Activated CD8-positive, alpha-beta memory T cell treated with anti-CD3 and anti-CD28 coated beads, Interleukin-2, amount 50 U/mL, for 48 hours (primary cell): ENCODE data around the gene FURIN.
"Not testable (repeated sequence)": the region's sequence is repeated elsewhere in the genome, so short reads cannot be mapped to it uniquely, and the experiment has no call there.

Source experiments
- DNase-seq: peaks from one replicate; pipeline ENCODE4 v3.0.0-alpha.2; 2020

The FURIN gene

GRCh38 chr15:90868261-90868689 lies at the start of gene FURIN:
TSS of gene FURIN (plus strand) at chr15:90868588. CDS start at chr15:90875741, 7,153 bp downstream.
- DNase-seq, result no peak

- peak; percentile 59 for DNase-seq
Observed at GRCh38 chr15:90819390-90819789, 49.0 kb upstream of the FURIN start.

DNA sequence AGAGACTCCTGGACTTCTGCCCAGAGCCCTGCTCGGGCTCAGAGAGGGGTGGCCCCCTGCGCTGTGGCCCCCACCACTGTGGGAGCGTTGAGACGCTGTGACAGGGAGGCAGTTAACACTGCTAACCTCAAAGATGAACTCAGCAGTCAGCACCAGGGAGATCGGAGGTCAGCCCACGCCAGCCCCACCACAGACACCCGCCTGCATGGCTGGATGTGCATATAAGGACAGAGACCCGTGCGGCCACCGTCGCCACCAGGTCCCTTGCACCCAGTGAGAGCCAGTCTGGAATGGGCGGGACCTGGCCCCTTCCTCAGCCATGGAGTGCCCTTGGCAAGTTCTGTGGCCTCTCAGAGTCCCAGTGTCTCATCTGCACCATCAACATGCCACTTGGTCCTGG lies 48.5 kb upstream of the FURIN start:
- peak; percentile 65 for DNase-seq

DNA sequence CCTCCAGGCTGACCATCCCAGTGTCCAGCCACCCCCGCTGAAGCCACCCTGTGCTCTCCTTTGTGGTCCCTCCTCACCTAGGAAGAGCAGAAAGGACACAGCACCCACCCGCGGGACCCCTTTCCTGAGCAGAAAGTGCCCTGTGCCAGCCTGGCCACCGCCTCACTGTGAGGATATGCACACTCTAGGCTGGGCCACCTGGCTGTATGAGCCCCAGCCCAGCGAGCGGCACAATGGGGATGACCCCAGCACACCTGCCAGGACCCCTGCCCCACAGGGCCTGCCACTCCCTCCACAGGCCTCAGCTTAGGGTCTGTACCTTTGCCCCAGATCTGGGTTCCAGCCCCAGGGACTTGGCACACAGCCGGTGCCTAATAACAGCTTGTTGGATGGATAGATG lies 47.9 kb upstream of the FURIN start:
- DNase-seq, result peak; percentile 46

DNA sequence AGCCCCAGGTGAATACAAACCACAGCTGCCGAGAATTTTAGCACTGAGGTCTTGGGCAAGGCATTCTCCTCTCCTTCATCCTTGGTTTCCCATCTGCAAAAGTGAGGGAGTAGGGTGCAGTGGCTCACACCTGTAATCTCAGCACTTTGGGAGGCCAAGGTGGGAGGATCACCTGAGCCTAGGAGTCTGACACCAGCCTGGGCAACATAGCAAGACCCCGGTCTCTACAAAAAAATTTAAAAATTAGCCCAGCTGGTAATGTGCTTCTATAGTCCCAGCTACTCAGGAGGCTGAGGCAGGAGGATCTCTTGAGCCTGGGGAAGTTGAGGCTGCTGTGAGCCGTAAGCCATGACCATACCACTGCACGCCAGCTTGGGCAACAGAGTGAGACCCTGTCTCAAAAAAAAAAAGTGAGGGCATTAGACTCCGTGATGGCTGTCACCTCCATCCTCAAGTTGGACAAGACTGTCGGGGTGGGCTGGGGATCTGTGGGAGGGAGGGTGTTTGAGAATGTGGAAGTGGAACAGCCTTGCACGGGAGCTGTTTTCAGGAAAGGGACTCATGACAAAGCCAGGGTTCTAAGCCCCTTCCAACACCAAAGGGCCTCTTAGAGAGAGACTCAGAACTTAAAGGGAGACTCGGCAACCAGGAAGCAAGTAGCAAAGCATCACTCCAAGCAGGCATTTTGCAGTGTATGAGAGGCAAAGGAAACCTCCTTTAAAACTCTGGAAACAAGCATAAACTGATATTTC lies 46.0 kb upstream of the FURIN start:
- peak; percentile 46 for DNase-seq

- DNase-seq, result peak; percentile 43
Observed at GRCh38 chr15:90823455-90823974, 44.9 kb upstream of the FURIN start.

DNA sequence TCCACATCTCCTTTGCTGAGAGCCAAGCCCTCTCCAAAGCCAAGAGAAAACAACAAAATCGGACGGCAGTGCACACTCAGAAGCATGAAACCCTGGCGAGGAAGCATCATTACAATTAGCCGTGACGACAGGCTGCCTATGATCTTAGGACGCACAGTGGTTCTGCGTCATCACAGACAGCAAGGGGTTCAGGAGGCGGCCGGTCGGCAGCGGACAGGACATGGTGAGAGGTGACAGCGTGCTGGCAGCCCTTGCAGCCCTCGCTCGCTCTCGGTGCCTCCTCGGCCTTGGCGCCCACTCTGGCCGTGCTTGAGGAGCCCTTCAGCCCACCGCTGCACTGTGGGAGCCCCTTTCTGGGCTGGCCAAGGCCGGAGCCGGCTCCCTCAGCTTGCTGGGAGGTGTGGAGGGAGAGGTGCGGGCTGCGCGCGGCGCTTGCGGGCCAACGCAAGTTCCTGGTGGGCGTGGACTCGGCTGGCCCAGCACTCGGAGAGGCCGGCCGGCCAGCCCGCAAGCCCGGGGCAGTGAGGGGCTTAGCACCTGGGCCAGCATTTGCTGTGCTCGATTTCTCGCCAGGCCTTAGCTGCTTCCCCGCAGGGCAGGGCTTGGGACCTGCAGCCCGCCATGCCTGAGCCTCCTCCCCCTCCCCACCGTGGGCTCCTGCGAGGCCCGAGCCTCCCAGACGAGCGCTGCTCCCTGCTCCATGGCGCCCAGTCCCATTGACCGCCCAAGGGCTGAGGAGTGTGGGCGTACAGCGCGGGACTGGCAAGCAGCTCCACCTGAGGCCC lies 43.1 kb upstream of the FURIN start:
- DNase-seq, result not testable (repeated sequence)

- not testable (repeated sequence) for DNase-seq
Observed at GRCh38 chr15:90826206-90826885, 42.0 kb upstream of the FURIN start.

DNA sequence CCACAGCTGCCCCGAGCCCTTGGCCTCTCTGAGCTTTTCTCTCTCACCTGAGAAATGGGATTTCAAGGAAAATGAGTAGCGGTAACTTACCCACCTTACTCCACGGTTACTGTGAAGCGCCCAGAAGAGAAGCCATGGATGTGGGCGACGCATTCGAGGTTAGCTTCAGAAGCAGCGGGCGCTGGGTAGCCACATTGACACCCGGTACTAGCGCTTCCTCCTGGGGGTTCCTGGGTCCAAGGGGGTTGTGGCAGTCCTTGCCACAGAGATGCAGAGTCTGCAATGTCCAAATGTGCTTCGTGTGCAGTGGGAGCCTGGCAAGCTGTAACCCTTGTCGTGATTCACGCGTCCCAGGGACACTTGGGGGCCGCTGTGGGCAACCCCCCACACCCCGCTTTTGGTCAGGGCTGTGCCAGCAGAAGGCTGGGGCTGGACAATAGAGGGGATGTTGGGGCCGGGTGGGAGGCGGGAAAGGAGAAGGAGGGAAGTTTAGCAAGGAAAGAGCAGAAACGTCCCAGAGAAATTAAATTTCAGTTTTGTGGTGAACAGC lies 41.4 kb upstream of the FURIN start:
- DNase-seq, result no peak

- no peak for DNase-seq
Observed at GRCh38 chr15:90828111-90828510, 40.3 kb upstream of the FURIN start.

DNA sequence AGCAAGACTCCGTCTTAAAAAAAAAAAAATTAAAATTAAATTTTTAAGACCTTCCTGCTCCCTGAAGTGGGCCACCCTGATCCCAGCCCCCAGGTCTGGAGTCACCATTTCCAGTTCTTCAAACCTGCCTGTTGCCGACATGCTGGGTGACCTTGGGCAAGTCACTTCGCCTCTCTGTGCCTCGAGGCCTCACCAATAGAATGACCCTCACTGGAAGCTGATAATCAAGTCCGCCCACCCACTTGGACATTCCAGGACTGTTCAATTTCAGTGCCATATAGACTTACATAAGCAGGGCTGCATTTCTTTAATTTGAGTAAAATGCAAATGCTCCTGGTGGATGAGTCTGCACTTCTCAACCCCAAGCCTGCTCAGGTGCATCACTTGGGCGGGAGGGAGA lies 39.3 kb upstream of the FURIN start:
- no peak for DNase-seq

DNA sequence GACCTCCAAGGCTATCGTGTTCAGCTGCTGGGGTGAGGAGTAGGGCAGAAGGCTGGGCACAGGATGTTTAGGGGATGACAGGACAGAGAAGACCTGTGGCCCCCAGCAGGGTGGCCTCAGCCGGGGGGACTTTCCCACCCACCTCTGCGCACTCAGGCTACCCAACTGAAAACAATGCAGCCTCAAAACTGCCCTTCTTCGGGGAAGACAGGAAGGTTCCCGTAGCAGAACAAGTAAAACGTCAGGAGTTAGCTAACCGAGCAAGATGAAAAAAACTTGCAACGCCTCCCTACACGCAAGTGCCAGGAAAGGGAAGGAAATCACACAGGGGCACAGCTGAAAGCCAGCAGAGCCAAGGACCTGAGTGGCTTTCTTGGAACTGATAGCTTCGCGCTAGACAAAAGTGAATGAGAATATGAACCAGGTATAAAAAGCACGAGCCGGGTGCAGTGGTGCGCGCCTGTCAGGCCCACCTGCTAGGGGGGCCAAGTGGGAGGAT lies 38.4 kb upstream of the FURIN start:
- DNase-seq, result peak; percentile 85

- DNase-seq, result no peak
Observed at GRCh38 chr15:90834626-90835025, 33.8 kb upstream of the FURIN start.

GRCh38 chr15:90836296-90836871 lies 32.0 kb upstream of the FURIN start:
- no peak for DNase-seq

DNA sequence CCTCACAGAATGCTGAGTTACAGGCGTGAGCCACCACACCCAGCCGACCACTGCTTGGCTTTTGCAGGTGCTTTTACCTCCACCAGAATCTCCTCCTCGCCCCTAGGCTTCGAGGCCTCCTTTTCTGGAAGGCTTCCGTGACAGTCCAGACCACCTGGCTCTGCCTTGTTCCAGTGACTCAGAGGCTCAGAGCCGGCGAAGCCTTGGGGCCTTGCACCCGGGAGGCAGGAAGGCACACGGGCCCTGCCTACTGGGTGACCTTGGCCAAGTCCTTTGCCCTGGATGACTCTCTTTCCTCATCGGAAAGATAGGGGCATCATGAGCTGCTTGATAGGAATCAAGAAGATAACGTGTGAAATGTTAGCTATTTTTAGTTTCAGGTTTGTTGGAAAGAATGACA lies 31.3 kb upstream of the FURIN start:
- DNase-seq, result peak; percentile 81

DNA sequence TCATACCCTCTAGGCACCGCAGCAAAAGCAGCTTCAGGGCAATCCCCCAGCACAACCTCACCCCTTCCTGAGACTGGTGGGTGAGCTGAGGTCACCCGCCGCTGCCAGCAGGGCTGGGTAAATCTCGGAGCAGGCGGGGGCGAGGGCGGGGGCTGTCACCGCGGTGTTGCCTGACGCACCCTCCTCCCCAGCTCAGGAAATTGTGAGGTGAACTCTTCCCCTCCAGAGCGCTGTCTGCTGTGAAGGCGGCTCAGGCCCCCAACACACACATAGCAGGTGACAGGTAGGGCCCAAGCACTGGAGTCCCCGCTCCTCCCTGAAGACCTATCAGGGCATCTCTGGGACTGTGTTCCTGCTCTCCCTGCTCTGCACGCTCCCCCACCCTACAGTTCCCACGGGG lies 30.2 kb upstream of the FURIN start:
- peak; percentile 94 for DNase-seq

DNA sequence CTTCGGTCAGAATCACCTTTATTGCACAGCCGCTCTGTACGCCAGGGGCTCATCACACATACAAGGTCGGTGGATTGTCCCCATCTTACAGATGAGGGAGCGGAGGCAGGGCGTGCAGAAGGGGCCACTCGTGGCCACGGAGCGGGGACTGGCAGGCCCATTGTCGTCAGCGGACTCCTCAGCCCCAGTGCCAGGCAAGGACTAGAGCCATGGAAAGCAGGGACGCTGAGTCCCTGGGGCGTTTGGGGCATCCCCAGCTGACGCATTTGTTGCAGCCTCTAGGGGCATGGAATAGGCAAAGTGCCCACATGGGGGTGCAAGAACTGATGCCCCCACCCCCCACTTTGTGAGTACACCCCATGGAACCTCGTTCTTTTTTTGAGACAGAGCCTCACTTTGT lies 29.8 kb upstream of the FURIN start:
- DNase-seq, result no peak

- no peak for DNase-seq
Observed at GRCh38 chr15:90839187-90840071, 29.0 kb upstream of the FURIN start.

- no peak for DNase-seq
Observed at GRCh38 chr15:90840157-90840855, 28.1 kb upstream of the FURIN start.

- DNase-seq, result no peak
Observed at GRCh38 chr15:90840954-90841353, 27.4 kb upstream of the FURIN start.

- no peak for DNase-seq
Observed at GRCh38 chr15:90844696-90845095, 23.7 kb upstream of the FURIN start.
